ENCODE results near the gene DNAH10. TPM values are rescaled to one million over a fixed set of nuclear protein-coding genes. Genes with fewer than 3 reads are reported as not detected.

DNAH10 gene
- total and polyA plus RNA-seq, 10 of the 15 experiments (the other 5 are each of a cell fraction or from before 2014, with no cell fraction given) = 0.01 to 0.32 (median 0.06) TPM

DNA sequence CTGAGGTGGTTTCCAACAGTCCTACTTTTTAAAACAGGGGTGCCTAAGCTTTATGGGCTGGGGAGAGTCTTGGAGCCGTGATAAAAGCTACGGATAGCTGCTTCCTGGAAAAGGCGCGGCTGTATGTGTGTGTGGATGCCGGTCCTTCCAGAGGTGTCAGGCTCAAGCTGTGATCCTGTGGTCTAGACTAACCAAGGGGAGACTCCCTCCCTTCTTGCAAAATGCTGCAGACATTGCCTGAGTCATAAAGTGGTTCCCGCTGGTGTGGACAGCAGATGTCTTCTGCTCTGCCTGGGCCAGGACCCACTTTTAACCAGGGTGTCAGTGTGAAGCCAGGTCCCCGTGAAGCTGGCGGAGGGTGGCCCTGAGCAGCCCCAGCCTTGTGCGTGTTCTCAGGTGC lies 172.7 kb downstream of the DNAH10 start (continued):
- TF ChIP-seq, protein P1, sequence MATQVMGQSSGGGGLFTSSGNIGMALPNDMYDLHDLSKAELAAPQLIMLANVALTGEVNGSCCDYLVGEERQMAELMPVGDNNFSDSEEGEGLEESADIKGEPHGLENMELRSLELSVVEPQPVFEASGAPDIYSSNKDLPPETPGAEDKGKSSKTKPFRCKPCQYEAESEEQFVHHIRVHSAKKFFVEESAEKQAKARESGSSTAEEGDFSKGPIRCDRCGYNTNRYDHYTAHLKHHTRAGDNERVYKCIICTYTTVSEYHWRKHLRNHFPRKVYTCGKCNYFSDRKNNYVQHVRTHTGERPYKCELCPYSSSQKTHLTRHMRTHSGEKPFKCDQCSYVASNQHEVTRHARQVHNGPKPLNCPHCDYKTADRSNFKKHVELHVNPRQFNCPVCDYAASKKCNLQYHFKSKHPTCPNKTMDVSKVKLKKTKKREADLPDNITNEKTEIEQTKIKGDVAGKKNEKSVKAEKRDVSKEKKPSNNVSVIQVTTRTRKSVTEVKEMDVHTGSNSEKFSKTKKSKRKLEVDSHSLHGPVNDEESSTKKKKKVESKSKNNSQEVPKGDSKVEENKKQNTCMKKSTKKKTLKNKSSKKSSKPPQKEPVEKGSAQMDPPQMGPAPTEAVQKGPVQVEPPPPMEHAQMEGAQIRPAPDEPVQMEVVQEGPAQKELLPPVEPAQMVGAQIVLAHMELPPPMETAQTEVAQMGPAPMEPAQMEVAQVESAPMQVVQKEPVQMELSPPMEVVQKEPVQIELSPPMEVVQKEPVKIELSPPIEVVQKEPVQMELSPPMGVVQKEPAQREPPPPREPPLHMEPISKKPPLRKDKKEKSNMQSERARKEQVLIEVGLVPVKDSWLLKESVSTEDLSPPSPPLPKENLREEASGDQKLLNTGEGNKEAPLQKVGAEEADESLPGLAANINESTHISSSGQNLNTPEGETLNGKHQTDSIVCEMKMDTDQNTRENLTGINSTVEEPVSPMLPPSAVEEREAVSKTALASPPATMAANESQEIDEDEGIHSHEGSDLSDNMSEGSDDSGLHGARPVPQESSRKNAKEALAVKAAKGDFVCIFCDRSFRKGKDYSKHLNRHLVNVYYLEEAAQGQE (IDR thresholded peaks at IDR 0.05; ENCODE audit: low read depth, low read length) = no peak
- TF ChIP-seq EGR1 (IDR thresholded peaks at IDR 0.05; ENCODE audit: borderline replicate concordance in 1 of 2, low read depth in 2 of 2, low read length in 2 of 2) (no peak), FOXM1 (IDR thresholded peaks at IDR 0.05; ENCODE audit: low read depth, low read length) (no peak)

DNA sequence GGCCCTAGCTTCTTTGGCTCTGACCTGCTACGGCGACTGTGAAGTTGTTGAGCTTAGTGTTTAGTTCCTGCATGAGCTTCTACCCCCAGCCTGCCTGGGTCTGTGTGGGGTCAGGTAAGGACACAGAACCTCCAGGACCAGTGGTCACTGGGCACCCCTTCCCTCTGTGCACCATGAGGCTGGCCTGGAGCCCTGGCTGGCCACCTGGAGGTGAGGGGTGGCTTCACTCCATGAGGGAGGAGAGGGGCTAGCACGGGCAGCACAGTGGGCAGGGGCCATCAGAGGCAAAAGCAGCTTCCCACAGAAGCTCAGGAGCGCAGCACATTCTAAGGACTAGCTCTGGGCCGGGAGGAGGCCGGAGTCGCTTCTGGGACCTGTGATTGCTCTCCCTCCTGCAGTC lies 173.9 kb downstream of the DNAH10 start:
- RAD21 ChIA-PET (ENCODE audit: unreplicated experiment) = no interaction called here
- TF ChIP-seq, protein P2, sequence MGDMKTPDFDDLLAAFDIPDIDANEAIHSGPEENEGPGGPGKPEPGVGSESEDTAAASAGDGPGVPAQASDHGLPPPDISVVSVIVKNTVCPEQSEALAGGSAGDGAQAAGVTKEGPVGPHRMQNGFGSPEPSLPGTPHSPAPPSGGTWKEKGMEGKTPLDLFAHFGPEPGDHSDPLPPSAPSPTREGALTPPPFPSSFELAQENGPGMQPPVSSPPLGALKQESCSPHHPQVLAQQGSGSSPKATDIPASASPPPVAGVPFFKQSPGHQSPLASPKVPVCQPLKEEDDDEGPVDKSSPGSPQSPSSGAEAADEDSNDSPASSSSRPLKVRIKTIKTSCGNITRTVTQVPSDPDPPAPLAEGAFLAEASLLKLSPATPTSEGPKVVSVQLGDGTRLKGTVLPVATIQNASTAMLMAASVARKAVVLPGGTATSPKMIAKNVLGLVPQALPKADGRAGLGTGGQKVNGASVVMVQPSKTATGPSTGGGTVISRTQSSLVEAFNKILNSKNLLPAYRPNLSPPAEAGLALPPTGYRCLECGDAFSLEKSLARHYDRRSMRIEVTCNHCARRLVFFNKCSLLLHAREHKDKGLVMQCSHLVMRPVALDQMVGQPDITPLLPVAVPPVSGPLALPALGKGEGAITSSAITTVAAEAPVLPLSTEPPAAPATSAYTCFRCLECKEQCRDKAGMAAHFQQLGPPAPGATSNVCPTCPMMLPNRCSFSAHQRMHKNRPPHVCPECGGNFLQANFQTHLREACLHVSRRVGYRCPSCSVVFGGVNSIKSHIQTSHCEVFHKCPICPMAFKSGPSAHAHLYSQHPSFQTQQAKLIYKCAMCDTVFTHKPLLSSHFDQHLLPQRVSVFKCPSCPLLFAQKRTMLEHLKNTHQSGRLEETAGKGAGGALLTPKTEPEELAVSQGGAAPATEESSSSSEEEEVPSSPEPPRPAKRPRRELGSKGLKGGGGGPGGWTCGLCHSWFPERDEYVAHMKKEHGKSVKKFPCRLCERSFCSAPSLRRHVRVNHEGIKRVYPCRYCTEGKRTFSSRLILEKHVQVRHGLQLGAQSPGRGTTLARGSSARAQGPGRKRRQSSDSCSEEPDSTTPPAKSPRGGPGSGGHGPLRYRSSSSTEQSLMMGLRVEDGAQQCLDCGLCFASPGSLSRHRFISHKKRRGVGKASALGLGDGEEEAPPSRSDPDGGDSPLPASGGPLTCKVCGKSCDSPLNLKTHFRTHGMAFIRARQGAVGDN (IDR thresholded peaks at IDR 0.05) = no peak
- TF ChIP-seq, protein P3, sequence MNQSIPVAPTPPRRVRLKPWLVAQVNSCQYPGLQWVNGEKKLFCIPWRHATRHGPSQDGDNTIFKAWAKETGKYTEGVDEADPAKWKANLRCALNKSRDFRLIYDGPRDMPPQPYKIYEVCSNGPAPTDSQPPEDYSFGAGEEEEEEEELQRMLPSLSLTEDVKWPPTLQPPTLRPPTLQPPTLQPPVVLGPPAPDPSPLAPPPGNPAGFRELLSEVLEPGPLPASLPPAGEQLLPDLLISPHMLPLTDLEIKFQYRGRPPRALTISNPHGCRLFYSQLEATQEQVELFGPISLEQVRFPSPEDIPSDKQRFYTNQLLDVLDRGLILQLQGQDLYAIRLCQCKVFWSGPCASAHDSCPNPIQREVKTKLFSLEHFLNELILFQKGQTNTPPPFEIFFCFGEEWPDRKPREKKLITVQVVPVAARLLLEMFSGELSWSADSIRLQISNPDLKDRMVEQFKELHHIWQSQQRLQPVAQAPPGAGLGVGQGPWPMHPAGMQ (IDR thresholded peaks at IDR 0.05; ENCODE audit: borderline replicate concordance) = no peak
- TF ChIP-seq ESRRA (IDR thresholded peaks at IDR 0.05; ENCODE audit: low read length) (no peak), JUND (IDR thresholded peaks at IDR 0.05; ENCODE audit: low read depth, low read length) (no peak), ZZZ3 (IDR thresholded peaks at IDR 0.05; ENCODE audit: control insufficient read depth, insufficient read length, low read depth) (no peak), ATF7 (IDR thresholded peaks at IDR 0.05; ENCODE audit: low read depth) (no peak), RFX5 (IDR thresholded peaks at IDR 0.05; ENCODE audit: low read depth, low read length) (no peak), PAX5 (IDR thresholded peaks at IDR 0.05; ENCODE audit: borderline replicate concordance, low read depth, low read length) (no peak)
- POLR2A ChIA-PET = no interaction called here
- in situ Hi-C loops (cut with MboI) = no loop called here
- Histone ChIP-seq H2AFZ (ENCODE audit: control insufficient read depth, low read depth, low read length) (no peak overlapping the region), H3K4me1 (ENCODE audit: control insufficient read depth, insufficient read depth, low read length) (peaks cover 11% of the 10 kb centered on the region), H4K20me1 (ENCODE audit: control insufficient read depth, insufficient read depth) (no peaks in the 10 kb centered on the region), H3K9ac (ENCODE audit: control insufficient read depth, insufficient read depth, low read length) (no peak overlapping the region), H3K27me3 (replicated peaks in 1 of 2; ENCODE audit: control insufficient read depth in 2 of 2, insufficient read depth in 2 of 2, low read length in 1 of 2) (no peaks in the 10 kb centered on the region; a peak in 1 of 4 replicates), H3K9me3 (replicated peaks; ENCODE audit: control insufficient read depth, insufficient read depth, low read length) (no peaks in the 10 kb centered on the region), H3K36me3 (ENCODE audit: control insufficient read depth in 2 of 2, insufficient read depth in 2 of 2, low read length in 1 of 2) (no peaks in the 10 kb centered on the region), H3K27ac (ENCODE audit: control insufficient read depth, insufficient read depth) (no peak overlapping the region), H3K4me3 (no peak overlapping the region), H3K4me2 (ENCODE audit: control insufficient read depth, insufficient read depth) (no peak overlapping the region), H3K79me2 (ENCODE audit: control insufficient read depth, insufficient read depth, low read length) (no peaks in the 10 kb centered on the region)
- 65% methylated on average over 7 of the region's 7 CpGs for WGBS (ENCODE audit: insufficient coverage, insufficient replicate concordance, low lambda C conversion rate, missing lambda C conversion rate)
- SMC1A ChIA-PET (ENCODE audit: uncharacterized antibody, unreplicated experiment) = no interaction called here
- CTCF ChIA-PET = interaction anchor here (0.8 kb wide), 1 partner anchor 51 kb away, joined by 3 read pairs; no protein-coding TSS in a partner anchor
- DNase-seq (ENCODE audit: low read depth, low spot score) = no peak
- no peak for ATAC-seq
- intact Hi-C loops (cut with micrococcal nuclease; ENCODE audit: unreplicated experiment) = no loop called here
- no peak for FAIRE-seq
- no TSS peak for BruUV-seq (replicated peaks)
